NCI-H187 (cell line): ENCODE results near the gene LGR6.
"Not testable (repeated sequence)": the region's sequence is repeated elsewhere in the genome, so short reads cannot be mapped to it uniquely, and the experiment has no call there.

Source experiments
- DNase-seq, 2 experiments: peaks; one replicate each; lab custom pipeline; 2025; lab: John Stamatoyannopoulos, UW

Gene LGR6

DNA sequence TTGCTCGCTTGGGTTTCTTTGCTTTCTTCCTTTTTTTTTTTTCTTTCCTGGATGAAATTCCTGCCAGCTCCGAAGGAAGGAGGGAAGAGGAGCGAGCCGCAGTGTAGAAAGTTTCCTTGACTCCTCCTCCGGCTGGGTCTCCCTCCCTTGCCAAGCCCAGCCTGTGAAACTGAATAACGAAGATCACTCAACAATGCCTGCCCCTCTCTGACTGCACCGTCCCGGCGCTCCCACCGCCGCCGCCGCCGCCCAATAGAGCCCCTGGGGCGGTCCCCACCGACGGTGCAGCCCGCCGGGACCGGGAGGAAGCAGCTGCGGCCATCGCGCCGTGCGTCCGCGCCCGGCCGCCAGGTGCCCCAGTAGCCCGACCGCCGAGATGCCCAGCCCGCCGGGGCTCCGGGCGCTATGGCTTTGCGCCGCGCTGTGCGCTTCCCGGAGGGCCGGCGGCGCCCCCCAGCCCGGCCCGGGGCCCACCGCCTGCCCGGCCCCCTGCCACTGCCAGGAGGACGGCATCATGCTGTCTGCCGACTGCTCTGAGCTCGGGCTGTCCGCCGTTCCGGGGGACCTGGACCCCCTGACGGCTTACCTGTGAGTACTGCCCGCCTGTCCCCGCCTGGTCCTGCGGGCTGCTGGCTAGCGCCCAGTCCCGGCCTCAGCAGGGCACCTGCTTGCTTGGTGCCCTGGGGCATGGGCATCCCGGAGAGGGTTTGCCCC is at the start of gene LGR6:
Gene LGR6 (plus strand): TSS at position 186 of the 714 bp plus-strand sequence. CDS start 191 bp downstream, at position 377.
- DNase-seq = no peak

DNA sequence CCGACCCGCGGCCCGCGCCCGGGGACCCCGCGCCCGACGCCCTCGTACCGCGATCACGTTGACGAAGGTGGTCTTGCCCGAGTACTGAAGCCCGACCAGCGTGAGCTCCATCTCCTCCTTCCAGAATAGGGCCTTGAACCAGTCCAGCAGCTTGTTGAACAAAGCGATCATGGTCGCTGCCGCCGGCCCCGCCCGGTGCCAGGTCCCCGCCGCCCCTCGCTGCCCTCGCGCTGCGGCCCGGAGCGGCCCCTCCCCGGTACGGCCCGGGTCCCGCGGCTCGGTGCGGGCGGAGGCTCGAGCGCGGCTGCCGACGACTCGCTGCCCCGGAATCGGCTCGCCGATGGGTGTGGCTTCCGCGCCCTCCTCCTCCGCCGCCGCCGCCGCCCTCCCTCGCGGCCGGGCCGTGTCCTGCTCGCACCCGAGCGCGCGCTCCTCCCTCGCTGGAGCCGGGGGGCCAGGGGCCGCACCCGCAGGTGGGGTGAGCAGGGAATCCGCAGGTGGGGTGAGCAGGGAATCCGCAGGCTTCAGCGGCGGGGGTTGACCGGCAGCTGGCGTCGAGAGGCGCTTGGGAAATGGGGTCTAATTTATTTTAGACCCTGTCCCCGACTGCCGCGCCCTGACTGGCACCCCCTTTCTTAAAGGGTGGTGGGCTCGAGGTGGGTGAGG is 49.1 kb upstream of the LGR6 start, which contains the start of gene ARL8A:
Gene ARL8A (minus strand): TSS at position 336 of the 666 bp plus-strand sequence. CDS start 165 bp downstream, at position 171.
- peak in 1 of 2 experiments; percentile 72 for DNase-seq

GRCh38 chr1:202145068-202145743 is 48.4 kb upstream of the LGR6 start:
- no peak for DNase-seq

DNA sequence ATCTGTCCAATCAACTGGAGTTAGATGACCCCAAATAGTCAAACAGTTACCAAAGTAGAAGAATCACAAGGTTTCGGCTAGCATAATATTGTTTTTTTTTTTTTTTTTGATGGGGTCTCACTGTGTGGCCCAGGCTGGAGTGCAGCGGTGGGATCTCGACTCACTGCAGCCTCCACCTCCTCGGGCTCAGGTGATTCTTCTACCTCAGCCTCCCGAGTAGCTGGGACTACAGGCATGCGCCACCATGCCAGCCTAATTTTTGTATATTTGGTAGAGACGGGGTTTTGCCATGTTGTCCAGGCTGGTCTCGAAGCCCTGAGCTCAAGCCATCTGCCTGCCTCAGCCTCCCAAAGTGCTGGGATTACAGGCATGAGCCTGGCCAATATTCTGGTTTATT is 47.9 kb upstream of the LGR6 start:
- DNase-seq = not testable (repeated sequence)

GRCh38 chr1:202146279-202146678 is 47.3 kb upstream of the LGR6 start:
- DNase-seq = no peak

GRCh38 chr1:202146993-202147392 is 46.6 kb upstream of the LGR6 start:
- no peak for DNase-seq

GRCh38 chr1:202148391-202148790 is 45.2 kb upstream of the LGR6 start:
- DNase-seq = no peak

GRCh38 chr1:202149566-202149965 is 44.0 kb upstream of the LGR6 start:
- DNase-seq = no peak

- no peak for DNase-seq
Observed at GRCh38 chr1:202150187-202150586, 43.4 kb upstream of the LGR6 start.

DNA sequence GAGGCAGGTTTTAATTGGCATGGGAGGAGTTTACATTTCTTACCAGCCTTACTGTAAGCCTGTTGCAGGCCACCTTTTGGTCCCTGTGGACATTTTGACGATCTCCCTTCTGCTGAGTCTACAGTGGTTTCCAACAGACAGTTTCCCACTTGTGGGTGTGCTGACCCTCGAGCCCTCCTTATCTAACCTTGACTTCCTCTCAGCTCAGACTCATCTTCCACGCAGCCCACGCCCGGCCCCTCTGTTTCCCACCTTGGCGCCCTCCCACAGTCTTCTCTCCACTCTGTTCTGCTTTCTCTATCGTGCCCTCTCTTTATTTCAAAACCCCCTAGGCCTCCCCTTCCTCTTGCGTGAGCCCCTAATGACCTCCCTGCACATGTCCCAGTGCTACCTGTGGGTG is 43.0 kb upstream of the LGR6 start:
- DNase-seq = no peak

DNA sequence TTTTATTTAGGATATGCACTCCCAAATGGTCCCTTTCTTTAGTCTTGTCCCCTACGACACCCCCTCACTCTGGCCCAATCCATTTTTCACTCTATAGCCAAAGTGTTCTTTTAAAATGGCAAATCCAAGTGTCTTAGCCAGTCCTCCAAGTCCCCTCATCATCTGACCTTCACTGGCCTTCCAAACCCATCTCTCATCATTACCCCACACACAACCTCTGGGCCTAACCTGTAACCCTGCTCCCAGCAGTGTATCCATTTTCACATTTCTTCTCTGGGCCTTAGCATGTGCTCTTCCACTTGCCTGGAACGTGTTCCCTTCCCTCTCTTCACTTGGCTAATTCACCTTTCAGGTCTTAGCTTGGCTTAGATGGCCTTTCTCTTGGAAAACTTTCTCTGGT is 42.6 kb upstream of the LGR6 start:
- DNase-seq = no peak

- no peak for DNase-seq
Observed at GRCh38 chr1:202152399-202152798, 41.2 kb upstream of the LGR6 start.

DNA sequence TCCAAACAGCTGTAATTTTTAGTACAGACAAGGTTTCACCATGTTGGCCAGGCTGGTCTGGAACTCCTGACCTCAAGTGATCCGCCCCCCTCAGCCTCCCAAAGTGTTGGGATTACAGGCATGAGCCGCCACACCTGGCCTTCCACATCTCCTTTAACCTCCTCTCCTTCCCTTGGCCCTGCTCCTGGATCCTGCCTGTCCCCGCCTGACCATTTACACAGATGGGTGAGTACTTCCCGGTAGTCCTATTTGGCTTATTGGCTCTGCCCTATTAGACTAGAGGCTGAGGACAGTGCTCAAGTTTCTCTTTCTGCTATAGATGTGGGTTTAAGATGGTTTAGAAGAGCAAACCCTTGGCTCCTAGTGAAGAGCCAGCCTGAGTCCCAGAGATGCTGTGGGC is 40.3 kb upstream of the LGR6 start:
- no peak for DNase-seq

DNA sequence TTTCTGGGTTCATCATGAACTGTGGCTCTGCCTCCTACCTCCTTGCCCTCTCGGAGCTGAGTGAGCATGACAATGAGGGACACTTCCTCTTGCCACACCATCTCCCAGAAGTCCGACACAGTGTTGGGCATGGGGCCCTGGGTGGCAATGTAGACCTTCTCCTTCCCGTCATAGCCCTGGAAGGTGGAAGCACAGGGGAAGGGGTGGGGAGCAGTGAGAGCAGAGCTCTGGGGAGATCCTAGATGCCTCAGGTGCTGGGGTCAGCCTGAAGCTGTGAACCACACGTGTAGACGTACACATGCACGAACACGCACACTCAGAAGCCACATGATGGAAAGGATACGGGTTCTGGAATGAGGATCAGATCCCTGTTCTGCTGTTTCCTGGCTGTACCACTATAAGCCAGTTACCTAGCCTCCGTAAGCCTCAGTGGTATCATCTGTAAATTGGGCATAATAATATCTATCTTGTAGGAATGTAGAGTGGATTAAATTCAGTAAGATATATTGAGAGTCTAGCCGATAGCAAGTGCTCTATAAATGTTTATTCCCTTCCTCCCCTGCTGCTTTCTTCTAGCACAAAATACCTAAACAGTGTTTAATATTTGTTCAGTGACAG is 39.3 kb upstream of the LGR6 start:
- no peak for DNase-seq

GRCh38 chr1:202154766-202155477 is 38.7 kb upstream of the LGR6 start:
- DNase-seq = peak; percentile 67 to 86

GRCh38 chr1:202155478-202156021 is 38.0 kb upstream of the LGR6 start:
- no peak for DNase-seq

DNA sequence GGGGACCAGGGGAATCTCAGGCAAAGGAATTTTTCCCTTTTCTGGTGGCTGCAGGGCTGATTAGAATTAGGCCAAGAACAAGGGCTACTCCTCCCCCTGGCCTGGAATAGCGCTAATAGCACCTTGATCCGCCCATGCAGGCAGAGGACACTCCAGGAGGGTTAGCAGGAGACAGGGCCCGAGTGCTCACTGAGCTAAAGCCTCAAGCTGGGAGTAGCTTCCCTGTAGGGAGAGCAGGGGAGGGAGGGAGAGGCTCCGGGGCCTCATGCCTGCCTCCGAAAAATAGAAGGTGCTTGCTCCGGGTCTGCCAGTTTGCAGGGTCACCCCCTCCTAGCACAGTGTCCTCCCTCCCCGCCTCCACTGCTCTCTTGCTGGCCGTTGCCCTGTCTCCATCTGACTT is 37.0 kb upstream of the LGR6 start:
- no peak for DNase-seq

GRCh38 chr1:202157945-202158344 is 35.7 kb upstream of the LGR6 start:
- DNase-seq = no peak

GRCh38 chr1:202158810-202159533 is 34.6 kb upstream of the LGR6 start:
- no peak for DNase-seq

DNA sequence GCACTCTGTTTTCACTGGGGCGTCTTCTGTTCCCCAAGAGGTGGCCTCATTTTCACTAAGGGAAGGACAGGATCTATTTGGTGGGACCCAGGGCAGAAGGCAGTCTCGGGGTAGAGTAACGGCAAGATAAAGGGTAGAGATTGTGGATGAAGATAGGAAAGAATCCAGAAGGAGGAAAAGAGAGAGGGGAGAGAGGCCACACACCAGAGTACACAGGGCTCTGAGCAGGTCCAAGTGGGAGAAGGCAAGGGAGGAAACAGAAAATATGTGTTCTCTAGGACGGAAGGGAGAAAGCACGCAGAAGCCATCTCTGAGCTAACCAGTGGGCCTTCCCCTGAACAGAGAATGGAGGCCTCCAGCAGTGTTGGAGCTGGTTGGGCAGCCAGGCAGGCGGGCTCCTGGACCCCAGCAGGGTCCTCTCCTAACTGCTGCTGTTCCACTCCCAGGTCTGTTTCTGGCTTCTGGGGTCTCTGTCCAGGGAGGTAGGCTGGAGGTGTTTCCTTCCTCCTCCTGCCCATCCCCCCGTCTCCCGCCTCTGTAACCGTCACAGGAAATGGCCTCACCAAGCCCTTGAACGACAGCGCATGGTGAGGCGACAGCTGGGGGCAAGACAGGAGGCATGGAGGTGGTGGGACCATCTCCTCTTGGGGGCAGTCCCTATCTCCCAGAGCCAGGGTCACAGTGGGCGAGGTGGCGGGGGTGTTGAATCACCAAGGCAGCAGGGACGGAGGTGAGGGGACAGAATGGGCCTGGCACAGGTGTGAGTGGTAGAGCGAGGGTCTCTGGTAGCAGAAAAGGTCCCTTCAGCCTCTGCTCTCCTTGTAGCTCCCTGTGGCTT is 33.8 kb upstream of the LGR6 start:
- no peak for DNase-seq
